Liver (tissue), 3 donors: ENCODE results near the gene CPLX1.

Experiments
- FOXA1 ChIP-seq: IDR thresholded peaks from 2 replicates; pipeline ENCODE4 v1.6.1; 2016; ENCODE audit warnings: antibody characterized with exemption
- GABPA ChIP-seq, 2 donors: IDR thresholded peaks in 1 of 2; conservative IDR thresholded peaks in 1 of 2; 2 replicates each; pipeline ENCODE4 v1.6.1; 2016; ENCODE audit warnings: antibody characterized with exemption in 2 of 2, mild to moderate bottlenecking in 1 of 2, moderate library complexity in 1 of 2
- HNF4A ChIP-seq, 2 donors: conservative IDR thresholded peaks; 2 replicates each; pipeline ENCODE4 v1.6.1; 2016; ENCODE audit warnings: antibody characterized with exemption in 2 of 2, mild to moderate bottlenecking in 2 of 2
- JUND ChIP-seq, 2 donors: IDR thresholded peaks; 2 replicates each; pipeline ENCODE4 v1.6.1; 2016; ENCODE audit warnings: antibody characterized with exemption in 2 of 2
- NR2F2 ChIP-seq: IDR thresholded peaks from 2 replicates; pipeline ENCODE4 v1.6.1; 2016; ENCODE audit warnings: antibody characterized with exemption
- RAD21 ChIP-seq, 2 donors: IDR thresholded peaks; 2 replicates each; pipeline ENCODE4 v1.6.1; 2016; ENCODE audit warnings: antibody characterized with exemption in 2 of 2, mild to moderate bottlenecking in 2 of 2
- SP1 ChIP-seq: IDR thresholded peaks from 2 replicates; pipeline ENCODE4 v1.6.1; 2018; ENCODE audit warnings: antibody characterized with exemption, mild to moderate bottlenecking
- TAF1 ChIP-seq: conservative IDR thresholded peaks from 2 replicates; pipeline ENCODE4 v1.6.1; 2016; ENCODE audit warnings: antibody characterized with exemption, mild to moderate bottlenecking
- YY1 ChIP-seq: IDR thresholded peaks from 2 replicates; pipeline ENCODE4 v1.6.1; 2016; ENCODE audit warnings: antibody characterized with exemption, mild to moderate bottlenecking
- TF ChIP-seq, protein P1 (sequence below): fragments of 150-350 bp; IDR thresholded peaks from 2 replicates; pipeline ENCODE4 v1.5.1; 2017; ENCODE audit warnings: improper control_type of control experiment, low read depth, low read length; ENCODE audit not compliant: missing input control
- TF ChIP-seq, protein P2 (sequence below): IDR thresholded peaks from 2 replicates; pipeline ENCODE4 v1.6.1; 2016; ENCODE audit warnings: antibody characterized with exemption
- TF ChIP-seq, protein P3 (sequence below): IDR thresholded peaks from 2 replicates; pipeline ENCODE4 v1.6.1; 2016; ENCODE audit warnings: antibody characterized with exemption
- TF ChIP-seq, protein P4 (sequence below): IDR thresholded peaks from 2 replicates; pipeline ENCODE4 v1.6.1; 2016; ENCODE audit warnings: antibody characterized with exemption, mild to moderate bottlenecking
- TF ChIP-seq, protein P5 (sequence below): IDR thresholded peaks from 2 replicates; pipeline ENCODE4 v1.6.1; 2016; ENCODE audit warnings: antibody characterized with exemption
- donor health status: healthy.
- donor health status: healthy.

DNA sequence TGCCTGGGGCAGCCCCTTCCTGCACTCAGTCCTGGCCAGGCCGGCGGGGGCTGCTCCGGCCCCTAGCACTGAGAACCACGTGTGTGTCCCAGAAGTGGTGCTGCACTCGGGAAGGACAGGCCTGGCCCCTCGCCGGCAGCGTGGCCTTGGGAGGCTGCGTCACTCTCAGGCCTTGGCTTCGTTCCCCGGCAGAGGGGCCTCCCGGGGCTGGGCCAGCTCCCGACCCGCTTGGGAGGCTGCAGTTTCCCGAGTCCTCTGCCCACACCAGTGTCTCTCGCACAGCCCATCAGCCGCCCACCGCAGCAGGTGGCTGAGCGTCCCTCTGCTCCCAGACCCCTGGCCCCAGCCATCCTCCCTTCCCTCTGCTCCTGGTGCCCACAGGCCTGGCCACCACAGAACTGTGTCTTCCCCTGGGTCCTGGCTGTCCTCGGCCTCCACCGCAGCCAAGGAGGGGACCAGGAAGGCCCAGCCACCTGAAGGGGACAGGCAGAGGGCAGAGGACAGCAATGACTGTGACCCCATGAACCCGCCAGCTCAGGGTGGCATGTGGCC, 10.9 kb upstream of the CPLX1 start:
- TF ChIP-seq, protein P1, sequence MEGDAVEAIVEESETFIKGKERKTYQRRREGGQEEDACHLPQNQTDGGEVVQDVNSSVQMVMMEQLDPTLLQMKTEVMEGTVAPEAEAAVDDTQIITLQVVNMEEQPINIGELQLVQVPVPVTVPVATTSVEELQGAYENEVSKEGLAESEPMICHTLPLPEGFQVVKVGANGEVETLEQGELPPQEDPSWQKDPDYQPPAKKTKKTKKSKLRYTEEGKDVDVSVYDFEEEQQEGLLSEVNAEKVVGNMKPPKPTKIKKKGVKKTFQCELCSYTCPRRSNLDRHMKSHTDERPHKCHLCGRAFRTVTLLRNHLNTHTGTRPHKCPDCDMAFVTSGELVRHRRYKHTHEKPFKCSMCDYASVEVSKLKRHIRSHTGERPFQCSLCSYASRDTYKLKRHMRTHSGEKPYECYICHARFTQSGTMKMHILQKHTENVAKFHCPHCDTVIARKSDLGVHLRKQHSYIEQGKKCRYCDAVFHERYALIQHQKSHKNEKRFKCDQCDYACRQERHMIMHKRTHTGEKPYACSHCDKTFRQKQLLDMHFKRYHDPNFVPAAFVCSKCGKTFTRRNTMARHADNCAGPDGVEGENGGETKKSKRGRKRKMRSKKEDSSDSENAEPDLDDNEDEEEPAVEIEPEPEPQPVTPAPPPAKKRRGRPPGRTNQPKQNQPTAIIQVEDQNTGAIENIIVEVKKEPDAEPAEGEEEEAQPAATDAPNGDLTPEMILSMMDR = no peak
- TF ChIP-seq YY1 (no peak), TAF1 (no peak), FOXA1 (no peak), JUND (IDR thresholded peaks at IDR 0.05) (no peak), SP1 (no peak), NR2F2 (no peak), HNF4A (conservative IDR thresholded peaks at IDR 0.05) (no peak), RAD21 (IDR thresholded peaks at IDR 0.05) (no peak), GABPA (IDR thresholded peaks at IDR 0.05 in 1 of 2, conservative IDR thresholded peaks at IDR 0.05 in 1 of 2) (no peak)
- TF ChIP-seq, protein P2, sequence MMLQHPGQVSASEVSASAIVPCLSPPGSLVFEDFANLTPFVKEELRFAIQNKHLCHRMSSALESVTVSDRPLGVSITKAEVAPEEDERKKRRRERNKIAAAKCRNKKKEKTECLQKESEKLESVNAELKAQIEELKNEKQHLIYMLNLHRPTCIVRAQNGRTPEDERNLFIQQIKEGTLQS = no peak
- TF ChIP-seq, protein P3, sequence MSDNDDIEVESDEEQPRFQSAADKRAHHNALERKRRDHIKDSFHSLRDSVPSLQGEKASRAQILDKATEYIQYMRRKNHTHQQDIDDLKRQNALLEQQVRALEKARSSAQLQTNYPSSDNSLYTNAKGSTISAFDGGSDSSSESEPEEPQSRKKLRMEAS = no peak
- TF ChIP-seq, protein P4, sequence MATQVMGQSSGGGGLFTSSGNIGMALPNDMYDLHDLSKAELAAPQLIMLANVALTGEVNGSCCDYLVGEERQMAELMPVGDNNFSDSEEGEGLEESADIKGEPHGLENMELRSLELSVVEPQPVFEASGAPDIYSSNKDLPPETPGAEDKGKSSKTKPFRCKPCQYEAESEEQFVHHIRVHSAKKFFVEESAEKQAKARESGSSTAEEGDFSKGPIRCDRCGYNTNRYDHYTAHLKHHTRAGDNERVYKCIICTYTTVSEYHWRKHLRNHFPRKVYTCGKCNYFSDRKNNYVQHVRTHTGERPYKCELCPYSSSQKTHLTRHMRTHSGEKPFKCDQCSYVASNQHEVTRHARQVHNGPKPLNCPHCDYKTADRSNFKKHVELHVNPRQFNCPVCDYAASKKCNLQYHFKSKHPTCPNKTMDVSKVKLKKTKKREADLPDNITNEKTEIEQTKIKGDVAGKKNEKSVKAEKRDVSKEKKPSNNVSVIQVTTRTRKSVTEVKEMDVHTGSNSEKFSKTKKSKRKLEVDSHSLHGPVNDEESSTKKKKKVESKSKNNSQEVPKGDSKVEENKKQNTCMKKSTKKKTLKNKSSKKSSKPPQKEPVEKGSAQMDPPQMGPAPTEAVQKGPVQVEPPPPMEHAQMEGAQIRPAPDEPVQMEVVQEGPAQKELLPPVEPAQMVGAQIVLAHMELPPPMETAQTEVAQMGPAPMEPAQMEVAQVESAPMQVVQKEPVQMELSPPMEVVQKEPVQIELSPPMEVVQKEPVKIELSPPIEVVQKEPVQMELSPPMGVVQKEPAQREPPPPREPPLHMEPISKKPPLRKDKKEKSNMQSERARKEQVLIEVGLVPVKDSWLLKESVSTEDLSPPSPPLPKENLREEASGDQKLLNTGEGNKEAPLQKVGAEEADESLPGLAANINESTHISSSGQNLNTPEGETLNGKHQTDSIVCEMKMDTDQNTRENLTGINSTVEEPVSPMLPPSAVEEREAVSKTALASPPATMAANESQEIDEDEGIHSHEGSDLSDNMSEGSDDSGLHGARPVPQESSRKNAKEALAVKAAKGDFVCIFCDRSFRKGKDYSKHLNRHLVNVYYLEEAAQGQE = no peak
- TF ChIP-seq, protein P5, sequence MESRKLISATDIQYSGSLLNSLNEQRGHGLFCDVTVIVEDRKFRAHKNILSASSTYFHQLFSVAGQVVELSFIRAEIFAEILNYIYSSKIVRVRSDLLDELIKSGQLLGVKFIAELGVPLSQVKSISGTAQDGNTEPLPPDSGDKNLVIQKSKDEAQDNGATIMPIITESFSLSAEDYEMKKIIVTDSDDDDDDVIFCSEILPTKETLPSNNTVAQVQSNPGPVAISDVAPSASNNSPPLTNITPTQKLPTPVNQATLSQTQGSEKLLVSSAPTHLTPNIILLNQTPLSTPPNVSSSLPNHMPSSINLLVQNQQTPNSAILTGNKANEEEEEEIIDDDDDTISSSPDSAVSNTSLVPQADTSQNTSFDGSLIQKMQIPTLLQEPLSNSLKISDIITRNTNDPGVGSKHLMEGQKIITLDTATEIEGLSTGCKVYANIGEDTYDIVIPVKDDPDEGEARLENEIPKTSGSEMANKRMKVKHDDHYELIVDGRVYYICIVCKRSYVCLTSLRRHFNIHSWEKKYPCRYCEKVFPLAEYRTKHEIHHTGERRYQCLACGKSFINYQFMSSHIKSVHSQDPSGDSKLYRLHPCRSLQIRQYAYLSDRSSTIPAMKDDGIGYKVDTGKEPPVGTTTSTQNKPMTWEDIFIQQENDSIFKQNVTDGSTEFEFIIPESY = no peak
